Natural killer cell treated with Interleukin-12 subunit alpha and Interleukin-12 subunit beta and Interleukin-15 and Interleukin-18, amount 100 ng/mL, for 72 hours (primary cell): Measurements from ENCODE around the gene PRSS56. TPM values are rescaled to one million over a fixed set of nuclear protein-coding genes. Genes with fewer than 3 reads are reported as not detected.

Experiments used
- ATAC-seq, 2 donors: fragments of 150-1000 bp; cut with Tn5 transposase in 1 of 2; sonication (Bioruptor Pico), chemical (Tn5 transposase) in 1 of 2; 2 replicates each; pipeline ENCODE4 v1.10.0; 2021
- DNase-seq: peaks from one replicate; pipeline ENCODE4 v3.0.0; 2022; ENCODE audit warnings: low spot score
- H3K27ac Mint-ChIP-seq, 2 donors: 1 replicate in 1 of 2; 2 replicates in 1 of 2; pipeline ENCODE4 v1.8.0; 2022; ENCODE audit warnings: mixed read lengths in 2 of 2, mild to moderate bottlenecking in 1 of 2, moderate library complexity in 1 of 2
- H3K27me3 Mint-ChIP-seq, 2 donors: 1 replicate in 1 of 2; 2 replicates in 1 of 2; pipeline ENCODE4 v1.8.0; 2022; ENCODE audit warnings: mixed read lengths in 2 of 2
- H3K36me3 Mint-ChIP-seq: one replicate; pipeline ENCODE4 v1.8.0; 2022; ENCODE audit warnings: mixed read lengths
- H3K4me1 Mint-ChIP-seq, 2 donors: 1 replicate in 1 of 2; 2 replicates in 1 of 2; pipeline ENCODE4 v1.8.0; 2022; ENCODE audit warnings: low read depth in 2 of 2, mixed read lengths in 2 of 2, mild to moderate bottlenecking in 1 of 2
- H3K4me3 Mint-ChIP-seq: one replicate; pipeline ENCODE4 v1.8.0; 2022; ENCODE audit warnings: mixed read lengths
- H3K9me3 Mint-ChIP-seq: 2 replicates; pipeline ENCODE4 v1.8.0; 2022; ENCODE audit warnings: mixed read lengths
- total RNA-seq, 2 donors: library from RNA; stranded (reverse); gene quantifications; one replicate each; pipeline ENCODE4 v1.2.3, GENCODE V29; 2022

Gene PRSS56
- total RNA-seq, 2 donors from 2014 or later: not detected

DNA sequence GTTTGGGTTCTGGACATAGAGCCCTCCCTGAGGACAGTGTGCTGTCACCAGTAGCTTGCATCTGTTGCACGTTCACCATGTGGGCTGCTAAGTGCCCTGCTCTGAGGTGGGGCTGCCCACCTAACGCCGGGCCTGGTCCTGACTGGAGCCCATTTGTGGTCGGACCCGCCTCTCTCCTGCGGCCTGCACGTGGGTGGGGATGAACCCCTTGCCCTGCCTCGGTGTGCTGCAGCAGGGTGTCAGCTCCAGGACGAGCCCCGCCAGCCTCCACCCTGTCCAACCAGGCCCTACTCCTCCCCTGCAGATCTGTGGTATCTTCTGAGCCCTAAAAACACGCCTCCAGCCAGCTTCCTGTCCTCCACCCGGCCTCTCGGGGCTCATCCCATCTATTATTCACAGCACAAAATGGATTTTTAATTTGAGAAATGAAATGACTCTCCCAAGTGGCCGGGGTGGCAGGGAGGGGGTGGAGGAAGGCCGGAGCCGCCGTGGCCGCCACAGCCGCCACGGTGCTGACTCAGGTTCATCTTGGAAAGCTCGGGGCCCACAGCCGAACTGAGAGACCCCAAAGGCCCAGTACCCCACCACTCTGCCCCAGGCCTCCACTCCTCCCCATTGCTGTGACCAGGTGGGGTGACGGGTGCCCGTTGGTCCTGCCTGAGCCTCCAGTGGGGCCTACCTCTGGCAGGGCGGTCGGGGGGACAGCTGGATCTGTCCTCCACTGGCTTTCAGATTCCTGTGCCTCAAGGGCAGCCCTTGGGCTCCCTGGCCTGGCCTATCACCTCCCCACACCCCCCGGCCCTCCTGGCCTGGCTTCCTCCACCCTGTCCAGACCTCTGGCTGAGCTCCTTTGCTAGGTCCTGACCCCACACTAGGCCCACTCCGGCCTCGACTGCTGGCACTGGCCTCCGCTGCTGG lies 29.7 kb upstream of the PRSS56 start:
- Mint-ChIP-seq H3K9me3 (no peaks in the 10 kb centered on the region), H3K27me3 (peaks cover 15 to 18% of the 10 kb centered on the region in 2 donors), H3K27ac (no peak overlapping the region), H3K4me1 (peaks cover 0 to 2% of the 10 kb centered on the region in 2 donors), H3K36me3 (no peaks in the 10 kb centered on the region), H3K4me3 (no peak overlapping the region)
- DNase-seq (peak; percentile 56), ATAC-seq (no peak)

- ATAC-seq (no peak), DNase-seq (no peak)
- Mint-ChIP-seq H3K9me3 (no peaks in the 10 kb centered on the region), H3K27ac (no peak overlapping the region), H3K4me1 (peaks cover 0 to 2% of the 10 kb centered on the region in 2 donors), H3K27me3 (peaks cover 15 to 17% of the 10 kb centered on the region in 2 donors), H3K4me3 (no peak overlapping the region), H3K36me3 (no peaks in the 10 kb centered on the region)
These were observed 28.9 kb upstream of the PRSS56 start for GRCh38 chr2:232491139-232491780.

DNA sequence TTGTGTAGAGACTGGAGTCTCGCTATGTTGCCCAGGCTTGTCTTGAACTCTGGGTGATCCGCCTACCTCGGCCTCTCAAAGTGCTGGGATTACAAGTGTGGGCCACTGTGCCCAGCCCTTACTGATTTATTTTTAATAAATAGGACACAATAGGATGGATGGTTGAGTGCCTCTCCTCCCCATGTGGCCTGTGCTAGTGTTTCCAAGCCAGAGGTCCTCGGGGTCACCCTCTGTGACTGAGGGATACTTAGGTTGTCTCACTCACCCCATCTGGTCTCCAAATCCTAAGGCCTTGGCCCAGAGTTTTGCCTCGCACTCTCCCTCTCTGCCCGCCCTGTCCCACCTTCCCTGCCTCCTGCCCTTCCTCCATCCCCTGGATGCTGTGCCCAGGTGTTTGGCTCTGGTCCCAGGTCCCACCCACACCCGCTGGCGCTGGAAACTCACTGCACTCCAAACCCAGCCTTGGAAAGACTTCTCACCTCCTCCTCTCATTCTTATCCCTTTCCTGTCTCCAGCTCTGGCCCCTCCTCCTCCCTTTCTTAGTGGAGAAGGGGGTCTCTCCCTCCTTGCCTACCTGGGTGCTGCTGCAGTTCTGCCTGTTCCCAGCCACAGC lies 27.8 kb upstream of the PRSS56 start:
- Mint-ChIP-seq H3K4me3 (no peak overlapping the region), H3K27me3 (peaks cover 15 to 17% of the 10 kb centered on the region in 2 donors), H3K27ac (no peak overlapping the region), H3K4me1 (peaks cover 0 to 2% of the 10 kb centered on the region in 2 donors), H3K9me3 (no peaks in the 10 kb centered on the region), H3K36me3 (no peaks in the 10 kb centered on the region)
- ATAC-seq (no peak), DNase-seq (no peak)

GRCh38 chr2:232492963-232493700 lies 27.1 kb upstream of the PRSS56 start:
- no peak for ATAC-seq
- no peaks in the 10 kb centered on the region for H3K9me3 Mint-ChIP-seq
- H3K27ac Mint-ChIP-seq: no peak overlapping the region
- H3K36me3 Mint-ChIP-seq: no peaks in the 10 kb centered on the region
- peaks cover 16 to 17% of the 10 kb centered on the region in 2 donors for H3K27me3 Mint-ChIP-seq
- peaks cover 0 to 2% of the 10 kb centered on the region in 2 donors for H3K4me1 Mint-ChIP-seq
- no peak overlapping the region for H3K4me3 Mint-ChIP-seq
- no peak for DNase-seq

DNA sequence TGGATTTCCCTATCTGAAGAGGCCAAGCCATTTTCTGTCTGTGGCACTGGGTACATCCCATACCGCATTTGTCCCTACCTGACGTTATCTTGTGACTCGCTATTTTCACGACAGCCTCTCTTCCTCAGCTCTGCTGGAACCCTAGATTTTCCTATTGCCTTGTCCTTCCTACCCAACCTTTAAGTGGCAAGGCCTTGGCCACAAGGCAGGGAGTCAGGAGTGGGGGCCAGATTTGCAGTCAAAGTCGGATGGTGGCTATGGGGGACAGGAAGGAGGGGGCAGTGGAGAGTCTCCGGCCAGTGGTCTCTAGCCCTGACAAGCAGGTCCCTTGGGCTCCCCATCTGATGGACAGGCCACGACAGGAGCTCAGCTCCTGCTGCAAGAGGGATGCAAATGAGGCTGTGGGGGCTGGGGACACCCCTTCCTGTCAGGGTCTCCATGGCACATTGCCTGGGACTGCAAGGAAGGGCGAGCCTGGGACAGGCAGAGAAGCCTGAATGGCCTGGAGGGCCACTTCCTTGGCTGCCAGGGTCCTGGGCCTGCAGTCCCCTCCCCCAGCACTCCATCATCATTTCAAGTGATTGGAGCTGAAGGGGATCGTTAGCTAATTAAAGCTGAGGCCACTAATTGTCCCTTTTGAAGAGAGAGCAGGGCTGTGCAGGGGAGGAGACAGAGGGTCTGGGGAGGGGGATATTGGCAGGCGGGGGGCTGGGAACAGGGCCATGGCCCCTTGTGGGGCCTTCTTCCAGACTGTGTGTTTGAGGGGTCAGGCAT lies 26.3 kb upstream of the PRSS56 start:
- Mint-ChIP-seq H3K9me3 (no peaks in the 10 kb centered on the region), H3K4me3 (no peak overlapping the region)
- no peak for ATAC-seq

GRCh38 chr2:232494542-232494941 lies 25.6 kb upstream of the PRSS56 start:
- no peaks in the 10 kb centered on the region for H3K9me3 Mint-ChIP-seq
- no peaks in the 10 kb centered on the region for H3K4me1 Mint-ChIP-seq

More for the DNA sequence above, 26.3 kb upstream of the PRSS56 start:
- Mint-ChIP-seq H3K36me3 (no peaks in the 10 kb centered on the region), H3K4me1 (no peaks in the 10 kb centered on the region), H3K27me3 (peaks cover 17 to 18% of the 10 kb centered on the region in 2 donors), H3K27ac (no peak overlapping the region)
- DNase-seq: no peak

GRCh38 chr2:232495292-232495691 lies 24.9 kb upstream of the PRSS56 start:
- H3K4me3 Mint-ChIP-seq: no peak overlapping the region

More at GRCh38 chr2:232494542-232494941, 25.6 kb upstream of the PRSS56 start:
- H3K36me3 Mint-ChIP-seq: no peaks in the 10 kb centered on the region
- DNase-seq (no peak), ATAC-seq (no peak)
- H3K27me3 Mint-ChIP-seq: peaks cover 11% of the 10 kb centered on the region in 2 donors
- no peak overlapping the region for H3K27ac Mint-ChIP-seq
- H3K4me3 Mint-ChIP-seq: no peak overlapping the region

GRCh38 chr2:232496501-232497270 lies 23.5 kb upstream of the PRSS56 start:
- Mint-ChIP-seq H3K4me1 (no peaks in the 10 kb centered on the region), H3K9me3 (no peaks in the 10 kb centered on the region), H3K27ac (no peak overlapping the region), H3K27me3 (peaks cover 4 to 8% of the 10 kb centered on the region in 2 donors), H3K4me3 (no peak overlapping the region), H3K36me3 (no peaks in the 10 kb centered on the region)
- DNase-seq: no peak
- no peak for ATAC-seq

More at GRCh38 chr2:232495292-232495691, 24.9 kb upstream of the PRSS56 start:
- peaks cover 7 to 8% of the 10 kb centered on the region in 2 donors for H3K27me3 Mint-ChIP-seq
- ATAC-seq (no peak), DNase-seq (no peak)
- H3K9me3 Mint-ChIP-seq: no peaks in the 10 kb centered on the region
- no peaks in the 10 kb centered on the region for H3K36me3 Mint-ChIP-seq
- no peak overlapping the region for H3K27ac Mint-ChIP-seq
- H3K4me1 Mint-ChIP-seq: no peaks in the 10 kb centered on the region

GRCh38 chr2:232497348-232497747 lies 22.8 kb upstream of the PRSS56 start:
- Mint-ChIP-seq H3K9me3 (no peaks in the 10 kb centered on the region), H3K27me3 (peaks cover 5 to 8% of the 10 kb centered on the region in 2 donors), H3K27ac (no peak overlapping the region), H3K4me1 (peaks cover 0 to under 1% of the 10 kb centered on the region in 2 donors), H3K4me3 (no peak overlapping the region), H3K36me3 (no peaks in the 10 kb centered on the region)
- ATAC-seq (no peak), DNase-seq (no peak)

GRCh38 chr2:232498452-232498851 lies 21.7 kb upstream of the PRSS56 start:
- no peaks in the 10 kb centered on the region for H3K9me3 Mint-ChIP-seq
- H3K36me3 Mint-ChIP-seq: no peaks in the 10 kb centered on the region
- H3K4me3 Mint-ChIP-seq: no peak overlapping the region
- ATAC-seq (no peak), DNase-seq (no peak)
- H3K4me1 Mint-ChIP-seq: peaks cover 0 to 4% of the 10 kb centered on the region in 2 donors
- H3K27me3 Mint-ChIP-seq: peaks cover 8% of the 10 kb centered on the region in 2 donors
- no peak overlapping the region for H3K27ac Mint-ChIP-seq

DNA sequence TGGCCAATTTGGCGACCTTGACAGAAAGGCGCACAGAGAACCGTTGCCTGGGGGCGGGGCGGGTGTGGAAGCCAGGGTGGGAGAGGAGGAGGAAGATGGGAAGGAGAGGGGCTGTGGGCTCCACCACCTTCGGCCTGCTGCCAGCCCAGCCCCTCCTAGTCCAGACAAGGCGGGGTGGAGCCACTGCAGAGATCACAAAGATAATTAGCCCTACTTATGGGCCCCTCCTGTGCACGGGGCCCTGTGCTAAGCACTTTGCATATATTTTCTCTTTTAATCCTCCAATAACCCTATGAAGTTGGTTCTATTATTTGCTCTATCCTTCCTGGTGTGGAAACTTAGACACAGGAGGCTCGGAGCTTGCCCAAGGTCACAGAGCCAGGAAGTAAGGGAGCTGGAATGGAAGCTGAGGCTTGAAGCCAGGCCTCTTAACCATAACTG lies 18.8 kb upstream of the PRSS56 start:
- H3K27ac Mint-ChIP-seq: no peak overlapping the region
- H3K4me3 Mint-ChIP-seq: no peak overlapping the region
- DNase-seq: no peak
- H3K27me3 Mint-ChIP-seq: peaks cover 18 to 21% of the 10 kb centered on the region in 2 donors
- peaks cover 0 to 4% of the 10 kb centered on the region in 2 donors for H3K4me1 Mint-ChIP-seq
- H3K36me3 Mint-ChIP-seq: no peaks in the 10 kb centered on the region
- H3K9me3 Mint-ChIP-seq: no peaks in the 10 kb centered on the region
- ATAC-seq: no peak

DNA sequence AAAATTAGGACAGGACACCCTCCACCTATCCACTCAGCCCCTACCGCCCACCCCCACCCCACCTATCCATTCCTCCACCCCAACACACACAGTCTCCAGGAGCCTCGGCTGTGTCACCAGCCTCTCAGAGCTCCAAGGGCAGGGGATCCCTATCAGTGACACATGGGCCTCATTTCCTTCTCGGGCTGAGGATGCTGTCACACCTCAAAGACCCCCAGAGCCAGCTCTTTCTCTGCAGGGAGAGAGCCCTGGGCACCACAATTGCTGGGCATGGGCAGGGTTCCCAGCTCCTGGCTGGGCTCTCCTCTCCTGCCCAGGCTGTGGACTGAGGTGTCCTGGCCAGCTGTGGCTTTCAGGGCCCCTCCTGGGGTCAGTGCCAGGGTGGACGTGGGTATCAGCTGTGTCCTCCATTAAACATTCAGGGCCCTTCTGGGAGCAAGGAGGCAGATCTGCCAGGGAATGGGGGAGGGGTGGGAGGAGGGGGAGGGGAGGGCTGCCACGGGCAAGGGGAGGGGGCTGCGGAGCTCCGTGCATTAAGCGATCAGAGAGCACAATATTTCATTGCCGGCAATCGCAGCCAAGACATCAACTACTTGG lies 18.3 kb upstream of the PRSS56 start:
- DNase-seq (no peak), ATAC-seq (no peak)
- Mint-ChIP-seq H3K4me1 (peaks cover 0 to 4% of the 10 kb centered on the region in 2 donors), H3K4me3 (no peak overlapping the region), H3K9me3 (no peaks in the 10 kb centered on the region), H3K27me3 (peaks cover 18 to 21% of the 10 kb centered on the region in 2 donors), H3K36me3 (no peaks in the 10 kb centered on the region), H3K27ac (no peak overlapping the region)
